IMR-90 (cell line): ENCODE results near the gene MARS2. TPM values are rescaled to one million over a fixed set of nuclear protein-coding genes. Genes with fewer than 3 reads are reported as not detected.

Source experiments
- ATAC-seq: fragments of 200-7000 bp; cut with Tn5 transposase; 2 replicates; pipeline ENCODE4 v1.9.1; 2020; ENCODE audit warnings: low read depth, mild to moderate bottlenecking, moderate library complexity
- BruUV-seq: library from RNA; stranded (reverse); fragments of 400-500 nt; replicated peaks from 2 replicates; lab custom pipeline; 2021; lab: Mats Ljungman, UMichigan
- CTCF ChIA-PET: fragments of 300-600 bp; formaldehyde crosslinking; extraction: SDS; loops from one replicate; lab custom pipeline; 2021; ENCODE audit warnings: antibody characterized with exemption; lab: Yijun Ruan, JAX
- POLR2A ChIA-PET: fragments of 300-600 bp; sonication (Branson Sonifier 250); formaldehyde crosslinking; loops from one replicate; lab custom pipeline; 2022; ENCODE audit warnings: antibody characterized with exemption; ENCODE audit not compliant: unreplicated experiment; lab: Charles Lee
- DNase-seq: peaks from one replicate; pipeline ENCODE4 v3.0.0; 2013
- H2AFZ ChIP-seq: replicated peaks from 2 replicates; pipeline ENCODE3; 2013; ENCODE audit warnings: low read length, mild to moderate bottlenecking; ENCODE audit not compliant: poor library complexity
- H2AK5ac ChIP-seq: 2 replicates; pipeline ENCODE4 v1.6.1; 2013; ENCODE audit warnings: low read depth, low read length, inconsistent platforms
- H2AK9ac ChIP-seq: replicated peaks from 2 replicates; pipeline ENCODE3; 2013; ENCODE audit warnings: mild to moderate bottlenecking, low read depth, low read length, moderate library complexity; ENCODE audit not compliant: poor library complexity
- H2BK120ac ChIP-seq: 2 replicates; pipeline ENCODE4 v1.6.1; 2013; ENCODE audit warnings: low read depth, low read length, inconsistent platforms
- H2BK15ac ChIP-seq: 3 replicates; pipeline ENCODE4 v1.6.1; 2013; ENCODE audit warnings: low read depth, low read length, inconsistent platforms
- H2BK20ac ChIP-seq: 2 replicates; pipeline ENCODE4 v1.6.1; 2013; ENCODE audit warnings: low read depth, mild to moderate bottlenecking, inconsistent platforms, low read length, moderate library complexity
- H2BK5ac ChIP-seq: 2 replicates; pipeline ENCODE4 v1.6.1; 2013; ENCODE audit warnings: mild to moderate bottlenecking, low read depth, low read length, inconsistent platforms; ENCODE audit not compliant: poor library complexity, severe bottlenecking
- H3K14ac ChIP-seq: replicated peaks from 2 replicates; pipeline ENCODE4 v1.6.1; 2013; ENCODE audit warnings: low read depth, low read length, inconsistent platforms
- H3K18ac ChIP-seq: 2 replicates; pipeline ENCODE4 v1.6.1; 2013; ENCODE audit warnings: low read depth, low read length, control low read depth
- H3K23ac ChIP-seq: 2 replicates; pipeline ENCODE4 v1.6.1; 2013; ENCODE audit warnings: low read depth, low read length, inconsistent platforms
- H3K27ac ChIP-seq: 2 replicates; pipeline ENCODE4 v1.5.1; 2013; ENCODE audit warnings: mild to moderate bottlenecking, control low read depth, low read length; ENCODE audit not compliant: insufficient read depth
- H3K27me3 ChIP-seq: 2 replicates; pipeline ENCODE4 v1.6.1; 2013; ENCODE audit warnings: low read length; ENCODE audit not compliant: control insufficient read depth, insufficient read depth
- H3K36me3 ChIP-seq: 2 replicates; pipeline ENCODE4 v1.6.1; 2013; ENCODE audit warnings: low read length, mixed read lengths; ENCODE audit not compliant: control insufficient read depth, insufficient read depth
- H3K4ac ChIP-seq: 2 replicates; pipeline ENCODE4 v1.6.1; 2013; ENCODE audit warnings: low read depth, low read length, inconsistent platforms
- H3K4me1 ChIP-seq: 2 replicates; pipeline ENCODE4 v1.6.1; 2013; ENCODE audit warnings: low read length, mixed read lengths; ENCODE audit not compliant: control insufficient read depth, insufficient read depth
- H3K4me2 ChIP-seq: 2 replicates; pipeline ENCODE4 v1.6.1; 2013; ENCODE audit warnings: low read depth, mild to moderate bottlenecking, control low read depth, low read length, moderate library complexity
- H3K4me3 ChIP-seq: 2 replicates; pipeline ENCODE4 v1.5.1; 2013; ENCODE audit warnings: low read depth, mild to moderate bottlenecking, control low read depth, low read length, moderate library complexity; ENCODE audit not compliant: insufficient read depth
- H3K56ac ChIP-seq: 2 replicates; pipeline ENCODE4 v1.6.1; 2013; ENCODE audit warnings: low read length, inconsistent platforms; ENCODE audit not compliant: insufficient read depth; ENCODE audit errors: extremely low read depth
- H3K79me1 ChIP-seq, 2 experiments: 2 replicates each; pipeline ENCODE4 v1.6.1; 2013; ENCODE audit warnings: low read length in 2 of 2, inconsistent platforms in 1 of 2, low read depth in 1 of 2
- H3K9ac ChIP-seq: 2 replicates; pipeline ENCODE4 v1.6.1; 2013; ENCODE audit warnings: low read depth, low read length, control low read depth
- H3K9me1 ChIP-seq: 2 replicates; pipeline ENCODE4 v1.6.1; 2013; ENCODE audit warnings: low read length, inconsistent platforms; ENCODE audit not compliant: insufficient read depth
- H3K9me3 ChIP-seq: 2 replicates; pipeline ENCODE4 v1.6.1; 2013; ENCODE audit warnings: low read length; ENCODE audit not compliant: control insufficient read depth, insufficient read depth
- H4K20me1 ChIP-seq: 2 replicates; pipeline ENCODE4 v1.6.1; 2013; ENCODE audit warnings: low read length, inconsistent platforms; ENCODE audit not compliant: insufficient read depth
- H4K5ac ChIP-seq: 2 replicates; pipeline ENCODE4 v1.6.1; 2013; ENCODE audit warnings: mild to moderate bottlenecking, low read depth, low read length, control low read depth
- H4K8ac ChIP-seq, 2 experiments: 2 replicates each; pipeline ENCODE4 v1.6.1; 2013; ENCODE audit warnings: low read depth in 2 of 2, low read length in 2 of 2, control low read depth in 1 of 2, inconsistent platforms in 1 of 2
- H4K91ac ChIP-seq: 2 replicates; pipeline ENCODE4 v1.6.1; 2013; ENCODE audit warnings: low read depth, low read length, inconsistent platforms; ENCODE audit not compliant: insufficient read depth
- CEBPB ChIP-seq: IDR thresholded peaks from 2 replicates; pipeline ENCODE4 v1.6.1; 2012; ENCODE audit warnings: low read depth, low read length, improper control_type of control experiment
- FOS ChIP-seq: fragments of 150-350 bp; IDR thresholded peaks from 2 replicates; pipeline ENCODE4 v1.6.1; 2016; ENCODE audit warnings: low read depth, low read length
- RAD21 ChIP-seq: IDR thresholded peaks from 2 replicates; pipeline ENCODE4 v1.6.1; 2012; ENCODE audit warnings: low read length, improper control_type of control experiment
- WGBS, 2 experiments: methylation state at CpG; one replicate each; pipeline versions ENCODE4 v1.1.5 to v1.1.7; 2013; ENCODE audit warnings: missing lambda C conversion rate in 2 of 2; ENCODE audit not compliant: insufficient read length in 1 of 2; ENCODE audit errors: extremely low coverage in 2 of 2; 5-methylcytosine and 5-hydroxymethylcytosine counted together
- dilution Hi-C: fragments of 300-500 bp; cut with HindIII; formaldehyde crosslinking; loops from one replicate; pipeline ENCODE4 v1.14.3; 2018; ENCODE audit warnings: low sequenced_read_pairs; ENCODE audit not compliant: unreplicated experiment
- in situ Hi-C: fragments of 300-500 bp; cut with MboI; formaldehyde crosslinking; loops from 3 replicates; pipeline ENCODE4 v1.14.3; 2019; ENCODE audit warnings: low sequenced_read_pairs, inconsistent platforms, mixed read lengths
- intact Hi-C: fragments of 100-400 bp; cut with micrococcal nuclease; formaldehyde crosslinking; loops from 2 replicates; pipeline ENCODE4 v1.10.0; 2022
- polyA plus RNA-seq, 3 experiments: library from polyadenylated mRNA; depleted of rRNA; stranded (reverse); fragments of >200 nt; gene quantifications; 2 replicates each; pipeline ENCODE4 v1.2.3, GENCODE V29; 2012; ENCODE audit warnings: low replicate concordance in 1 of 3
- total RNA-seq: library from RNA; depleted of rRNA; stranded (reverse); fragments of >200 nt; gene quantifications from 2 replicates; pipeline ENCODE4 v1.2.3, GENCODE V29; 2012

Gene MARS2
- total and polyA plus RNA-seq, 2 of the 4 experiments (the other 2 are of a cell fraction): 3.4 to 3.8 TPM

- peaks cover 14% of the 10 kb centered on the region for H3K9me1 ChIP-seq
- no peak overlapping the region for H2AK9ac ChIP-seq
- no peak overlapping the region for H2BK20ac ChIP-seq
- ChIA-PET CTCF (interaction anchor here (0.6 kb wide), 1 partner anchor 213 kb away, joined by 3 read pairs; no protein-coding TSS in a partner anchor), POLR2A (no interaction called here)
- no peak overlapping the region; the same call in 1 of the 2 replicates for H3K4me3 ChIP-seq
- intact Hi-C loops (loop anchor here (5.0 kb wide), 1 partner anchor 156 kb away; the partner anchor contains the start of gene MOB4), in situ Hi-C loops (no loop called here), dilution Hi-C loops (no loop called here)
- no peak overlapping the region; a peak in 1 of 4 replicates for H4K8ac ChIP-seq
- DNase-seq: no peak
- BruUV-seq: no TSS peak
- H3K56ac ChIP-seq: no peak overlapping the region
- H2BK5ac ChIP-seq: no peak overlapping the region
- no peak overlapping the region for H3K18ac ChIP-seq
- no peaks in the 10 kb centered on the region for H3K9me3 ChIP-seq
- H2BK120ac ChIP-seq: no peak overlapping the region
- H4K91ac ChIP-seq: no peak overlapping the region
- H3K36me3 ChIP-seq: no peaks in the 10 kb centered on the region
- peak overlapping the region; percentile 76 for H2AFZ ChIP-seq
- peak overlapping the region; percentile 7; the same call in 1 of the 2 replicates for H3K23ac ChIP-seq
- H3K9ac ChIP-seq: no peak overlapping the region
- H3K14ac ChIP-seq: 0 out of 2 replicates have a peak overlapping the region, but pooled peaks have one; percentile 14
- peaks cover 0 to 11% of the 10 kb centered on the region in 2 experiments; a peak in 2 of 4 replicates for H3K79me1 ChIP-seq
- no peaks in the 10 kb centered on the region for H4K20me1 ChIP-seq
- no peak overlapping the region for H2AK5ac ChIP-seq
- H3K4me2 ChIP-seq: peak overlapping the region; percentile 9; the same call in 1 of the 2 replicates
- peaks cover 10% of the 10 kb centered on the region for H3K4me1 ChIP-seq
- TF ChIP-seq FOS (no peak), CEBPB (no peak), RAD21 (no peak)
- H2BK15ac ChIP-seq: no peak overlapping the region
- ATAC-seq: no peak
- H3K4ac ChIP-seq: peak overlapping the region; percentile 36; the same call in 1 of the 2 replicates
- no peaks in the 10 kb centered on the region for H3K27me3 ChIP-seq
- H3K27ac ChIP-seq: no peak overlapping the region
- no peak overlapping the region for H4K5ac ChIP-seq
- no CpG with 5 or more reads among the region's 5 CpGs for WGBS, 2 experiments
Measured at GRCh38 chr2:197673106-197673505, 32.1 kb upstream of the MARS2 start.
